Esophagus muscularis mucosa (tissue), 3 donors: Measurements from ENCODE around the gene FATE1.

Source experiments
- CTCF ChIP-seq, 3 experiments: fragments of 200-600 bp in 2 of 3; fragments of 450-650 bp in 1 of 3; sonication (generic) in 2 of 3; IDR thresholded peaks; one replicate each; pipeline ENCODE4 v1.5.1; 2017 to 2019; ENCODE audit warnings: antibody characterized with exemption in 3 of 3, mild to moderate bottlenecking in 2 of 3, moderate library complexity in 1 of 3
- EP300 ChIP-seq: sonication (generic); formaldehyde crosslinking; IDR thresholded peaks from one replicate; pipeline ENCODE4 v1.6.1; 2017; ENCODE audit warnings: antibody characterized with exemption

- no peak for TF ChIP-seq CTCF (IDR thresholded peaks at IDR 0.05)
- no peak for TF ChIP-seq EP300
These were observed 14.3 kb upstream of the FATE1 start for GRCh38 chrX:151701531-151701930.
